ENCODE results near the gene PAWR. TPM values are rescaled to one million over a fixed set of nuclear protein-coding genes. Genes with fewer than 3 reads are reported as not detected.

The PAWR gene
- total and polyA plus RNA-seq, 2 of the 13 experiments (the other 11 are each of a cell fraction or from before 2014, with no cell fraction given), result 29.1 to 36.1 TPM

DNA sequence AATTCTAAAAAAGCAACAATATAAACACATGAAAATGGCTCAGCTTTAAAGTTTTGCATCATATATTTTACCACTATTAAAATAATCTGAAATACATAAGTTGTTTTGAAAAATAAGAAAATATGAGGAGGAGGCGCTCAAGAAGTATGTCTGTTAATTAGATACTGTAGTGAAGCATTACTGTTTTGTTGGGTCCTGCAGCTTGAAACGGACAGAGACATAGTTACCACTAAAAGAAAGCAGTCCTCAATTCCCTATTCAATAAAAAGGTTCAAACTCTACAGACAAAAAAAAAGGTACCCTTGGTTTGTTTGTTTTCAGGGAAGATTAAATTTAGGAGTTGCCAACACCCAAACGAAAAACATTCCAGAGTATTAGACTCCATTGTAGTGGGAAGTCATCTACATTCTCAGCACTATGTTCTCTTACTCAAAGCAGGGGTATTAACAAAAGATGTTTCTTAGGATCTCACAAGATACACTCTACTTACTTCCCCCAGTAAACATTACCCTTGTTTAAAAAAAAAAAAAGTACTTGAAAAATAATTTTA lies 3.0 kb downstream of the PAWR start:
- CTCF ChIA-PET (ENCODE audit: low intra/inter-chr PET ratio, low total read pairs), result no interaction called here
- FAIRE-seq (no peak), DNase-seq (ENCODE audit: low spot score) (no peak), ATAC-seq (no peak)
- WGBS (ENCODE audit: low lambda C conversion rate), result 4% methylated on average over 3 of the region's 3 CpGs
- Histone ChIP-seq H3K27me3 (ENCODE audit: control insufficient read depth in 1 of 2, insufficient read depth in 2 of 2, low read length in 2 of 2) (no peaks in the 10 kb centered on the region; a peak in 1 of 5 replicates), H3K4me1 (ENCODE audit: insufficient read depth, low read length) (peaks cover 39% of the 10 kb centered on the region), H3K36me3 (replicated peaks in 1 of 2; ENCODE audit: control insufficient read depth in 1 of 2, insufficient read depth in 2 of 2, low read length in 2 of 2) (no peaks in the 10 kb centered on the region), H2AFZ (ENCODE audit: low read length) (no peak overlapping the region), H3K4me2 (ENCODE audit: low read depth, low read length) (peak overlapping the region; percentile 73), H3K79me2 (ENCODE audit: insufficient read depth, low read length) (peaks cover 82% of the 10 kb centered on the region), H3K9ac (ENCODE audit: insufficient read depth, low read depth, low read length) (peak overlapping the region; percentile 95), H3K4me3 (replicated peaks in 1 of 3; ENCODE audit: insufficient read depth in 1 of 3, low read depth in 2 of 3, low read length in 3 of 3) (peak overlapping the region; percentile 76 to 97 (median 96); a peak in 5 of 6 replicates), H4K20me1 (ENCODE audit: insufficient read depth, low read length) (peaks cover 60% of the 10 kb centered on the region), H3K9me3 (ENCODE audit: low read length) (no peaks in the 10 kb centered on the region), H3K27ac (ENCODE audit: extremely low read length, insufficient read depth, low read length) (peak overlapping the region; percentile 99)
- in situ Hi-C loops (cut with HindIII; ENCODE audit: extremely low pct_ligation_motif_present, low pct_unique_long_range_greater_than_20kb) (loop anchor here (25.0 kb wide), 1 partner anchor 125 kb away; no protein-coding TSS in a partner anchor), intact Hi-C loops (cut with micrococcal nuclease; ENCODE audit: unreplicated experiment) (loop anchor here (1.0 to 5.0 kb wide), 2 partner anchors 45 to 127 kb away; no protein-coding TSS in a partner anchor)
- no peak for TF ChIP-seq ZNF557 (CRISPR knock-in tag; IDR thresholded peaks at IDR 0.05)
- no peak for TF ChIP-seq NCOA1 (CRISPR knock-in tag; IDR thresholded peaks at IDR 0.05)
- TF ChIP-seq, protein P1, sequence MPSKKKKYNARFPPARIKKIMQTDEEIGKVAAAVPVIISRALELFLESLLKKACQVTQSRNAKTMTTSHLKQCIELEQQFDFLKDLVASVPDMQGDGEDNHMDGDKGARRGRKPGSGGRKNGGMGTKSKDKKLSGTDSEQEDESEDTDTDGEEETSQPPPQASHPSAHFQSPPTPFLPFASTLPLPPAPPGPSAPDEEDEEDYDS (CRISPR knock-in tag; IDR thresholded peaks at IDR 0.05), result no peak
- TF ChIP-seq ZNF256 (CRISPR knock-in tag; conservative IDR thresholded peaks at IDR 0.05), result no peak
- TF ChIP-seq TARDBP (CRISPR knock-in tag; IDR thresholded peaks at IDR 0.05), result no peak
- TF ChIP-seq, protein P2, sequence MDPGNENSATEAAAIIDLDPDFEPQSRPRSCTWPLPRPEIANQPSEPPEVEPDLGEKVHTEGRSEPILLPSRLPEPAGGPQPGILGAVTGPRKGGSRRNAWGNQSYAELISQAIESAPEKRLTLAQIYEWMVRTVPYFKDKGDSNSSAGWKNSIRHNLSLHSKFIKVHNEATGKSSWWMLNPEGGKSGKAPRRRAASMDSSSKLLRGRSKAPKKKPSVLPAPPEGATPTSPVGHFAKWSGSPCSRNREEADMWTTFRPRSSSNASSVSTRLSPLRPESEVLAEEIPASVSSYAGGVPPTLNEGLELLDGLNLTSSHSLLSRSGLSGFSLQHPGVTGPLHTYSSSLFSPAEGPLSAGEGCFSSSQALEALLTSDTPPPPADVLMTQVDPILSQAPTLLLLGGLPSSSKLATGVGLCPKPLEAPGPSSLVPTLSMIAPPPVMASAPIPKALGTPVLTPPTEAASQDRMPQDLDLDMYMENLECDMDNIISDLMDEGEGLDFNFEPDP (CRISPR knock-in tag; conservative IDR thresholded peaks at IDR 0.05), result no peak
- TF ChIP-seq ZNF501 (CRISPR knock-in tag; IDR thresholded peaks at IDR 0.05), result no peak
- TF ChIP-seq ZNF331 (CRISPR knock-in tag; IDR thresholded peaks at IDR 0.05), result no peak
- no peak for TF ChIP-seq ZNF660 (CRISPR knock-in tag; IDR thresholded peaks at IDR 0.05; ENCODE audit: borderline replicate concordance, low read depth)
- no peak for TF ChIP-seq FOXK2 (IDR thresholded peaks at IDR 0.05)
- no peak for TF ChIP-seq NCOA2 (CRISPR knock-in tag; IDR thresholded peaks at IDR 0.05)
- TF ChIP-seq, protein P3, sequence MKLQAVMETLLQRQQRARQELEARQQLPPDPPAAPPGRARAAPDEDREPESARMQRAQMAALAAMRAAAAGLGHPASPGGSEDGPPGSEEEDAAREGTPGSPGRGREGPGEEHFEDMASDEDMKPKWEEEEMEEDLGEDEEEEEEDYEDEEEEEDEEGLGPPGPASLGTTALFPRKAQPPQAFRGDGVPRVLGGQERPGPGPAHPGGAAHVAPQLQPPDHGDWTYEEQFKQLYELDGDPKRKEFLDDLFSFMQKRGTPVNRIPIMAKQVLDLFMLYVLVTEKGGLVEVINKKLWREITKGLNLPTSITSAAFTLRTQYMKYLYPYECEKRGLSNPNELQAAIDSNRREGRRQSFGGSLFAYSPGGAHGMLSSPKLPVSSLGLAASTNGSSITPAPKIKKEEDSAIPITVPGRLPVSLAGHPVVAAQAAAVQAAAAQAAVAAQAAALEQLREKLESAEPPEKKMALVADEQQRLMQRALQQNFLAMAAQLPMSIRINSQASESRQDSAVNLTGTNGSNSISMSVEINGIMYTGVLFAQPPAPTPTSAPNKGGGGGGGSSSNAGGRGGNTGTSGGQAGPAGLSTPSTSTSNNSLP (IDR thresholded peaks at IDR 0.05; ENCODE audit: low read depth, low read length), result no peak
- POLR2A ChIA-PET, result no interaction called here
- BruUV-seq (replicated peaks), result TSS peak; percentile 32
